Mononuclear cell (primary cell): Measurements from ENCODE around the gene KLF8. TPM values are rescaled to one million over a fixed set of nuclear protein-coding genes. Genes with fewer than 3 reads are reported as not detected.

Source experiments
- H3K27me3 ChIP-seq: 2 replicates; pipeline ENCODE4 v1.6.0; 2011; ENCODE audit warnings: low read length, control low read depth; ENCODE audit not compliant: insufficient read depth
- H3K4me1 ChIP-seq: 2 replicates; pipeline ENCODE4 v1.5.1; 2011; ENCODE audit warnings: mild to moderate bottlenecking, low read length, control low read depth; ENCODE audit not compliant: insufficient read depth
- H3K4me3 ChIP-seq: 2 replicates; pipeline ENCODE4 v1.5.1; 2011; ENCODE audit warnings: mild to moderate bottlenecking, low read length, moderate library complexity
- H3K9me3 ChIP-seq: 2 replicates; pipeline ENCODE4 v1.5.1; 2011; ENCODE audit warnings: low read depth, mild to moderate bottlenecking, control low read depth, low read length
- total RNA-seq: library from RNA; depleted of rRNA; stranded (reverse); fragments of >200 nt; gene quantifications from one replicate; pipeline ENCODE4 v1.2.3, GENCODE V29; 2012

The KLF8 gene
- total RNA-seq, 1 donor = 3.0 TPM

DNA sequence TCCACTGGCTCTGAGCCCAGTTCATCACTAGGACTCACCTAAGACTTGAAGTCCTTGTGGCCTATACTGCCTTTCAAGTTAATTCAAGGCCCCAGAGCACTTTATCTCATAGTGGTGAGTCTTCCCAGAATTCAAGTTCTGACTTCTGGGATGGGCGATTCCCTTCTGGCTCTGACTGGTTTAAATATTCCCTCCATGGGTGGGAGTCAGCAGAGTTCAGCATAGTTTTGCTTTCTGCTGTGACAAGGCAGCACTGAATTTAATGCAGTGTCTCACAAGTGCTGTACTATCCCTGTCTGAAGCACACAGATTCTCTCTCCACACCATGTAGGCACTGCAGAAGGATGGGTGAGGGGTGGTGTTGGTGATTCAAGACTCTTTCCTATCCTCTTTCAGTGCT, 46.5 kb downstream of the KLF8 start:
- H3K4me1 ChIP-seq = no peaks in the 10 kb centered on the region

DNA sequence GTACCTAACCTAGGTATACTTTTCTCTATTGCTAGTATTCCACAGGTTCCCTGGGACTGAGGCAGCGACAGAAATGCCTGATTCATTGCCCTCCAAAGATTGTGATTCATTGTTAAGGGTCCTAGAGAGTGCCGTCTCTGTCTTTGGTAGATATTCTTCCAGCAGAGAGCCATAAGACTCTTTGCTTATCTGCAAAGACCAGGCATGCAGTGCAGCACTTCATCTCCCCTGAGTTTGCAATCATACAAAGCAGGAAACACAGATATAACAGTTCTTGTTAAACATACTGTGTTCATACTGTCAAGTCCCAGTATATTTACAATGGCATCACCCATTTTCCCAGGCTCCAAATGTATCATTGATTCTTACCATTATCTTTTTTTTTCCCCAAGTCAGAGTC, 47.7 kb downstream of the KLF8 start:
- no peaks in the 10 kb centered on the region for H3K9me3 ChIP-seq
- H3K4me1 ChIP-seq = no peaks in the 10 kb centered on the region
- H3K4me3 ChIP-seq = no peak overlapping the region
- no peaks in the 10 kb centered on the region for H3K27me3 ChIP-seq

More for the DNA sequence above, 46.5 kb downstream of the KLF8 start:
- Histone ChIP-seq H3K9me3 (no peaks in the 10 kb centered on the region), H3K4me3 (no peak overlapping the region), H3K27me3 (no peaks in the 10 kb centered on the region)

DNA sequence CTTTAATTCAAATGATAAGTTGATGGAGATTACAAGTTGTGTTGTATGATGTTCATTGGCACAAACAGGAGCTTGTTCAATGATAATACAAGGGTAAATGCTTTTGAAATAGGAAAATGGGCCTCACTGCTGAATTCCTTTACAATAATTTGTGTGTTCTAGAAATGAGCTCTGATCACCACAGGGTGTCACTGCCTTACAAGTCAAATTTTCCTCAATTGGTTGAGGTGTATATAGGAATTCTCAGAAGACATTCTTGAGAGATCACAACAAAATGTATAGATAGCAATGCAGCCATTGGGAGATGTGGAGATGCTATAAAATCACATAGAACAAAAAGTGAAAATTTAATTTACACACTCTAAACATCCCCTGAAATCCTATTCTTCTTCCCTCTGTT, 49.6 kb downstream of the KLF8 start:
- no peak overlapping the region for H3K4me3 ChIP-seq
- no peaks in the 10 kb centered on the region for H3K27me3 ChIP-seq
- no peaks in the 10 kb centered on the region for H3K9me3 ChIP-seq
- H3K4me1 ChIP-seq = no peaks in the 10 kb centered on the region

DNA sequence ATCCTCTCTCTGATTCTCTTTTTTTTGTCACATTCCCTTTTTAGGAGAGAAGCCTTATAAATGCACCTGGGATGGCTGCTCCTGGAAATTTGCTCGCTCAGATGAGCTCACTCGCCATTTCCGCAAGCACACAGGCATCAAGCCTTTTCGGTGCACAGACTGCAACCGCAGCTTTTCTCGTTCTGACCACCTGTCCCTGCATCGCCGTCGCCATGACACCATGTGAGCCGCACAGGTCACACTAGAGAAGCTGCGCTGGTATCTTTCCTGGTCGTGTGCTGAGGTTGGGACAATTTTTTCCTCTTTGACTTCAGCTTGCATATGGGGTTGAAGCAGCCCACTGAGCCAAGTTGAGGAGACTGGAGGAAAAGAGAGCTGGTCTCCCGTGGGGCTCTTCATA, 52.1 kb downstream of the KLF8 start:
- Histone ChIP-seq H3K4me3 (no peak overlapping the region), H3K27me3 (no peaks in the 10 kb centered on the region), H3K9me3 (no peaks in the 10 kb centered on the region), H3K4me1 (no peaks in the 10 kb centered on the region)

DNA sequence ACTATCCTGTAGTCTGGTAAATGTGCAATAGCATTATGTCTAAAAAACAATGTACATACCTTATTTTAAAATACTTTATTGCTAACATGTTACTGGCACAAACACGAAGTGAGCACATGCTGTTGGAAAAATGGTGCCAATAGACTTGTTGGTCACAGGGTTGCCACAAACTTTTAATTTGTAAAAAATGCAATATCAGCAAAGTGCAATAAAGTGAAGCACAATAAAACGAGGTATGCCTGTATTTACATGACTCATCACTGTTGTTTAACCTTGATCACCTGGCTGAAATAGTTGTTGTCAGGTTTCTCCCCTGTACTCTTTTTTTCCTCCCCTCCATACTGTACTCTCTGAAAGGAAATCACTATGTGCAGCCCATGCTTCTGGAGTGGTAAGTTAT, 56.5 kb downstream of the KLF8 start:
- H3K4me3 ChIP-seq = no peak overlapping the region
- H3K27me3 ChIP-seq = no peaks in the 10 kb centered on the region
- no peaks in the 10 kb centered on the region for H3K9me3 ChIP-seq
- H3K4me1 ChIP-seq = no peaks in the 10 kb centered on the region

DNA sequence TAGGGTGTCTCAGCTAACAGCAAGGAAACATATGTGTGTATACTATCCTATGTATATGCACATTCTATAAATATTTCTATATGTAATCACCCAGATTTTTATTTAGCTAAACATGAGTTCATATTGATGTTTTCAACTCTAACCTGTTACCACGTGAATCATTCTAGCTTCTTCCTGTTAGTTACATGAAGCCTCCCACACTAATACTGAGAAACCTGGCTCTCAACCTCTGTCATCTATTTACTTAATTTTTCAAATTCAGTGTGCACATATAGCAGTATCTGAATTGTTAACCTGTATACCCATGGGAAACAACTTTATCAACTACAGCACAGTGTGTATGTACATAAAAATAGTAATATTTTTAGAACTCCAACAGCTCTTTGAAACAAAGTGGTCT, 57.3 kb downstream of the KLF8 start:
- Histone ChIP-seq H3K4me1 (no peaks in the 10 kb centered on the region), H3K27me3 (no peaks in the 10 kb centered on the region), H3K9me3 (no peaks in the 10 kb centered on the region), H3K4me3 (no peak overlapping the region)

DNA sequence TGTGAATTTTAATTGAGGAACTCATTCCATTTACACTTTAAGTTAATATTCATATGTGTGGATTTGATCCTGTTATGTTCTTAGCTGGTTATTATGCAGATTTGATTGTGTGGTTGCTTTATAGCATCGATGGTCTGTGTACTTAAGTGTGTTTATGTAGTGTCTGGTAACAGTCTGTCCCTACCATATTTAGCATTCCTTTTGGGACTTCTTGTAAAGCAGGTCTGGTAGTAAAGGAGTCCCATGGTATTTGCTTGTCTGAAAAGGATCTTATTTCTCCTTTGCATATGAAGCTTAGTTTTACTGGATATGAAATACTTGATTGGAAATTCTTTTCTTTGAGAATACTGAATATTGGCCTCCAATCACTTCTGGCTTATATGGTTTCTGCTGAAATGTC, 76.6 kb downstream of the KLF8 start:
- Histone ChIP-seq H3K4me1 (no peaks in the 10 kb centered on the region), H3K4me3 (no peak overlapping the region), H3K27me3 (no peaks in the 10 kb centered on the region), H3K9me3 (no peaks in the 10 kb centered on the region)

DNA sequence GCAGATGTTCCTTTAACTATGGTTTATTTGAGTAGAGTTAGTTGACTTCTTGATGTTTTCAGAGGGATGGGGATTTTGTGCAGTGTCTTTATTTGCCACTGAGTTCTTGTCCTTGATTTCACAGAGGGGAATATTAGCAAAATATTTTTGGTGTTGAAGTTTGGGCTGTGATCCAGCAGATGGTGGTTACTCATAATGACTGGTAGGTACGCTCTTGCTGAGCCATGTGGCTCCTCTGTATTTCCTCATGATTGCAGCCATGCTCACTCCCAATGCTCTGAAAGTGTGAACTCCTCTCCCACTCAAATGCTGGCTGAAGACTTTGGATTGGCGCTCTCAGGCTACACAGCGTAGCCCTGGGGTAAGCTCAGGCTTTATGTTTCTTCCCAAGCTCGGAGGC, 77.7 kb downstream of the KLF8 start:
- H3K27me3 ChIP-seq = no peaks in the 10 kb centered on the region
- no peaks in the 10 kb centered on the region for H3K4me1 ChIP-seq
- H3K4me3 ChIP-seq = no peak overlapping the region
- H3K9me3 ChIP-seq = no peaks in the 10 kb centered on the region

DNA sequence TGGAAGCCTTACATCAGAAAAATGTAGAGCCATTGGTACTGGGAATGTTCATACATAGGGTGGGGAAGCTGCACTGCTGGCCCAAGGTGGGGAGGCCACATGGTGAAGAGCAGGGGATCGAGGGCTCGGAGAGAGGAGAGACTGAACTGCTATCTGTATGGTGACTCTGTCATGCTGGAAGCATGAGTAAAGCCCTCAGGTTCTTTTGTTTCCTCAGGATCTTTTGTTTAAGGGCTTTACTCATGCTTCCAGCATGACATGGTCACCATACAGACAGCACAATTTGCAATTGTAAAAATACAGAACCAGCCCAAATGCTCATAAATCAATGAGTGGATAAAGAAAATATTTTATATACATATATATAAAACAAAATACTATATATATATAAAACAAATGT, 78.4 kb downstream of the KLF8 start:
- no peak overlapping the region for H3K4me3 ChIP-seq
- H3K9me3 ChIP-seq = no peaks in the 10 kb centered on the region
- H3K27me3 ChIP-seq = no peaks in the 10 kb centered on the region

DNA sequence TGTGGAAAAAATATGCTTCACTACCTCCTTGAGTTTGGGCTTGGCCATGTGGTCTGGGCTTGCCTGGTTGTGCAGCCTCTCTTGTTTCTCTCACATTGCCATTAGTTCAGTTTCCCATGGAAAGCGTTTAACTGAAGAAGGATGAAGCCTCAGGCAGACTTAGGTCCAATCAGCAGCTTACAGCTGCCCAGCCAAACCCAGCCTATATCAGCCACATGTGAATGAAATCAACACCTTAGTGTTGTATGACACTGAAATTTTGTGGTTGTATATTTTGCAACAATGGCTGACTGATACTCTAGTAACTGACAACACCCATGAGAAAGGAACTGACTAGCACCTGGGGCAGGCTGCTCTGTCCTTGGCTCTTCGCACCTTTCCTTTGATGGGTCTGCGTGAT, 81.2 kb downstream of the KLF8 start:
- H3K9me3 ChIP-seq = no peaks in the 10 kb centered on the region
- H3K4me3 ChIP-seq = no peak overlapping the region
- no peaks in the 10 kb centered on the region for H3K27me3 ChIP-seq
- no peaks in the 10 kb centered on the region for H3K4me1 ChIP-seq

More for the DNA sequence above, 78.4 kb downstream of the KLF8 start:
- H3K4me1 ChIP-seq = no peaks in the 10 kb centered on the region

DNA sequence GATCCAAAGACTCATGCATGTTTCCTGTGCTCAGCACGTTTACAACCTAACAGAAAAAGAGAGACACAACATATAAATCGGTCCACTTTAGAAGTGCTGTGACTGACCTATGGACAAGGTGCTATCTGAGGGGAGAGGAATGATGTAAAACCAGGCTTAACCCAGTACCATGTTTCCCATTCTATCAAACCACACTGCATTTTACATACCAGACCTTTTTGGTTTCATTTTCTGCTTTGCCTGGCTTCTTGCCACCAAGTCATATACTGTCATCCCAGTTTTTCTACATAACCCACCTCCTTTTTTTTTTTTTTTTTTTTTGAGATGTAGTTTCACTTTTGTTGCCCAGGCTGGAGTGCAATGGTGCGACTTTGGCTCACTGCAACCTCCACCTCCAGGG, 82.2 kb downstream of the KLF8 start:
- Histone ChIP-seq H3K4me1 (no peaks in the 10 kb centered on the region), H3K9me3 (no peaks in the 10 kb centered on the region), H3K27me3 (no peaks in the 10 kb centered on the region), H3K4me3 (no peak overlapping the region)

DNA sequence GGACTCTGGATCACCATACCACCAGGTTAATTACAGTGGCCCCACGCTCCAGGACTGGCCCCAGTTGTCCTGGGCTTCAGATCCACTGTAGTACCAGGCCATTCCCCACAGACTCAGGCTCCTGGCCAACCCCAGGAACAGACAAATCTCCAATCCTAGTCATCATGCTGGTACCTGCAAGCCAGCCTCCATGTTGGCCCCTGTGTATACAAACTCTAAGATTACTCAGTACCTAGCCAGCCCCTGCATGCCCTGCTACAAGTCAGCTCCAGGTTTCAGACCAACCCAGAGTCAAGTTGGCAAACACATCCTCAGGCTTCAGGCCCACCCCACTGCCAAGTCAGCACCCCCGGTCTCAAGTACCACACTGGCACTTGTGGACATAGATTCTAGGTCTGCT, 85.9 kb downstream of the KLF8 start:
- Histone ChIP-seq H3K4me1 (no peaks in the 10 kb centered on the region), H3K9me3 (no peaks in the 10 kb centered on the region), H3K27me3 (no peaks in the 10 kb centered on the region), H3K4me3 (no peak overlapping the region)

DNA sequence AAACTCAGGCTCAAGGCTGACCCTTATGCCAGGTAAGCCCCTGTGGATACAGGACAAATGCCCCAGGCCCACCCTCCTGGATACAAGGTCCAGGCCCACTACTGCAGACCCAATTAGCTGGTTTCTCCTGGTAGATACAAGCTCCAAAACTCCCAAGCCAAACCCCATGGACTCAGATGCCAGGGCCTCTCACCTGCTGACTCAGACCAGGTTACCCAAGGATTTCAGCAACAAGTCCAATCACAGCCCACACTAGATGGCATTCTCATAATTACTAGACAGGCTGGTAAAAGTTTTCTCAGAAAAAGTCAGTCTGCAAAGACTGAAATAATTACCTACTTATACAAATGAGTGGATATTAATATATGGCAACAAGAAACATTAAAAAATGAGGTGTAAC, 87.0 kb downstream of the KLF8 start:
- Histone ChIP-seq H3K9me3 (no peaks in the 10 kb centered on the region), H3K4me3 (no peak overlapping the region), H3K4me1 (no peaks in the 10 kb centered on the region), H3K27me3 (no peaks in the 10 kb centered on the region)
